ENCODE data around the gene FRMPD1.
A peak's percentile ranks its signal among the peaks of the same experiment; 100 is the strongest.

FRMPD1 gene

GRCh38 chr9:37740631-37741328 is 90.0 kb downstream of the FRMPD1 start:
- H3K79me2 ChIP-seq (ENCODE audit: insufficient read depth, low read length), result no peaks in the 10 kb centered on the region
- no peak overlapping the region for H3K4me3 ChIP-seq (ENCODE audit: low read length, poor library complexity, severe bottlenecking)
- no peaks in the 10 kb centered on the region for H3K9me3 ChIP-seq (ENCODE audit: insufficient read depth, low read depth, low read length)
- no peaks in the 10 kb centered on the region for H3K27me3 ChIP-seq (ENCODE audit: insufficient read depth, low read length, poor library complexity, severe bottlenecking)
- no peak overlapping the region for H3K4me2 ChIP-seq (ENCODE audit: low read depth, low read length, poor library complexity, severe bottlenecking)
- H3K9ac ChIP-seq (ENCODE audit: low read depth, low read length, poor library complexity, severe bottlenecking), result no peak overlapping the region
- no peaks in the 10 kb centered on the region for H3K4me1 ChIP-seq (ENCODE audit: insufficient read depth, low read length, poor library complexity, severe bottlenecking)
- H3K9me2 ChIP-seq (replicated peaks; ENCODE audit: low read depth, low read length), result no peaks in the 10 kb centered on the region
- no peaks in the 10 kb centered on the region for H3K36me3 ChIP-seq (ENCODE audit: insufficient read depth, low read length)
- no peak overlapping the region for H2AFZ ChIP-seq (ENCODE audit: low read length)
- TF ChIP-seq EZH2phosphoT487 (IDR thresholded peaks at IDR 0.05; ENCODE audit: borderline replicate concordance) (no peak), CTCF (conservative IDR thresholded peaks at IDR 0.05; ENCODE audit: low read length) (no peak)
- H3F3A ChIP-seq (ENCODE audit: low read depth), result no peaks in the 10 kb centered on the region
- H4K20me1 ChIP-seq (ENCODE audit: insufficient read depth, low read length, poor library complexity, severe bottlenecking), result no peaks in the 10 kb centered on the region

DNA sequence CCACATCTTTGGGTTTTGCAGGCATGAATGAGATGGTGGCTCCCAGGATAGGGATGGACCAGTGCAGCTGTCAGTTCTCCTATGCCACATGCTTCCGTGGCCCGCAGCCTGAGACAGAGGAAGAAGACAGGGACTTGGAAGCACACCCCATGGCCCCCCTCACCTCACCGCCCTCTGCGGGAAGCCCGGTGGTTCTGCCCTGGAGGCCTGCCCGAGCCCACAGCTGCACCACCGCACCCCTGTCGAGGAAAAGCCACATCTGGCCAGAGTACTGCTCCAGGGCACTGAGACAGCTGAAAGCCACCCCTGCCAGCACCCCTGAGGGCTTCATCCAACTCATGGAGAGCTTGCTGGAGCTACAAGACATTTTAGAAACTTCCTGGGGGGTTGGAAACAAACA is 95.2 kb downstream of the FRMPD1 start:
- H3K4me2 ChIP-seq (ENCODE audit: low read depth, low read length, poor library complexity, severe bottlenecking), result no peak overlapping the region
- no peak overlapping the region for H3K4me3 ChIP-seq (ENCODE audit: low read length, poor library complexity, severe bottlenecking)
- H3K9ac ChIP-seq (ENCODE audit: low read depth, low read length, poor library complexity, severe bottlenecking), result no peak overlapping the region
- no peak overlapping the region; the same call in 1 of the 2 replicates for H2AFZ ChIP-seq (ENCODE audit: low read length)
- no peaks in the 10 kb centered on the region for H4K20me1 ChIP-seq (ENCODE audit: insufficient read depth, low read length, poor library complexity, severe bottlenecking)
- H3K79me2 ChIP-seq (ENCODE audit: insufficient read depth, low read length), result no peaks in the 10 kb centered on the region
- no peaks in the 10 kb centered on the region for H3K36me3 ChIP-seq (ENCODE audit: insufficient read depth, low read length)
- no peaks in the 10 kb centered on the region for H3K9me3 ChIP-seq (ENCODE audit: insufficient read depth, low read depth, low read length)
- no peaks in the 10 kb centered on the region for H3F3A ChIP-seq (ENCODE audit: low read depth)
- H3K27me3 ChIP-seq (ENCODE audit: insufficient read depth, low read length, poor library complexity, severe bottlenecking), result no peaks in the 10 kb centered on the region
- no peaks in the 10 kb centered on the region for H3K9me2 ChIP-seq (replicated peaks; ENCODE audit: low read depth, low read length)
- TF ChIP-seq EZH2phosphoT487 (IDR thresholded peaks at IDR 0.05; ENCODE audit: borderline replicate concordance), result no peak
- TF ChIP-seq CTCF (conservative IDR thresholded peaks at IDR 0.05; ENCODE audit: low read length), result no peak
- no peaks in the 10 kb centered on the region for H3K4me1 ChIP-seq (ENCODE audit: insufficient read depth, low read length, poor library complexity, severe bottlenecking)

- H3K9me2 ChIP-seq (replicated peaks; ENCODE audit: low read depth, low read length), result no peaks in the 10 kb centered on the region
- no peaks in the 10 kb centered on the region for H3F3A ChIP-seq (ENCODE audit: low read depth)
- no peaks in the 10 kb centered on the region for H3K36me3 ChIP-seq (ENCODE audit: insufficient read depth, low read length)
- H3K4me3 ChIP-seq (ENCODE audit: low read length, poor library complexity, severe bottlenecking), result no peak overlapping the region
- TF ChIP-seq EZH2phosphoT487 (IDR thresholded peaks at IDR 0.05; ENCODE audit: borderline replicate concordance), result no peak
- TF ChIP-seq CTCF (conservative IDR thresholded peaks at IDR 0.05; ENCODE audit: low read length), result no peak
- no peaks in the 10 kb centered on the region for H3K27me3 ChIP-seq (ENCODE audit: insufficient read depth, low read length, poor library complexity, severe bottlenecking)
- H3K9ac ChIP-seq (ENCODE audit: low read depth, low read length, poor library complexity, severe bottlenecking), result no peak overlapping the region
- no peaks in the 10 kb centered on the region for H3K4me1 ChIP-seq (ENCODE audit: insufficient read depth, low read length, poor library complexity, severe bottlenecking)
- H3K79me2 ChIP-seq (ENCODE audit: insufficient read depth, low read length), result no peaks in the 10 kb centered on the region
- H3K4me2 ChIP-seq (ENCODE audit: low read depth, low read length, poor library complexity, severe bottlenecking), result no peak overlapping the region
- H4K20me1 ChIP-seq (ENCODE audit: insufficient read depth, low read length, poor library complexity, severe bottlenecking), result no peaks in the 10 kb centered on the region
- no peaks in the 10 kb centered on the region for H3K9me3 ChIP-seq (ENCODE audit: insufficient read depth, low read depth, low read length)
- 0 out of 2 replicates have a peak overlapping the region, but pooled peaks have one; percentile 63 for H2AFZ ChIP-seq (ENCODE audit: low read length)
Observed at GRCh38 chr9:37746448-37747270, 95.9 kb downstream of the FRMPD1 start.
